Astrocyte (in vitro differentiated cells and primary cell): Measurements from ENCODE around the gene UCP2.

Experiments
- EZH2 ChIP-seq: IDR thresholded peaks from 2 replicates; pipeline ENCODE4 v1.6.1; 2012; ENCODE audit warnings: mild to moderate bottlenecking, low read length, inconsistent platforms; ENCODE audit not compliant: insufficient read depth
- TF ChIP-seq, protein P1 (sequence below): IDR thresholded peaks from 2 replicates; pipeline ENCODE4 v1.5.1; 2011; ENCODE audit warnings: low read depth, mild to moderate bottlenecking, inconsistent platforms, low read length, moderate library complexity; ENCODE audit not compliant: insufficient read depth

DNA sequence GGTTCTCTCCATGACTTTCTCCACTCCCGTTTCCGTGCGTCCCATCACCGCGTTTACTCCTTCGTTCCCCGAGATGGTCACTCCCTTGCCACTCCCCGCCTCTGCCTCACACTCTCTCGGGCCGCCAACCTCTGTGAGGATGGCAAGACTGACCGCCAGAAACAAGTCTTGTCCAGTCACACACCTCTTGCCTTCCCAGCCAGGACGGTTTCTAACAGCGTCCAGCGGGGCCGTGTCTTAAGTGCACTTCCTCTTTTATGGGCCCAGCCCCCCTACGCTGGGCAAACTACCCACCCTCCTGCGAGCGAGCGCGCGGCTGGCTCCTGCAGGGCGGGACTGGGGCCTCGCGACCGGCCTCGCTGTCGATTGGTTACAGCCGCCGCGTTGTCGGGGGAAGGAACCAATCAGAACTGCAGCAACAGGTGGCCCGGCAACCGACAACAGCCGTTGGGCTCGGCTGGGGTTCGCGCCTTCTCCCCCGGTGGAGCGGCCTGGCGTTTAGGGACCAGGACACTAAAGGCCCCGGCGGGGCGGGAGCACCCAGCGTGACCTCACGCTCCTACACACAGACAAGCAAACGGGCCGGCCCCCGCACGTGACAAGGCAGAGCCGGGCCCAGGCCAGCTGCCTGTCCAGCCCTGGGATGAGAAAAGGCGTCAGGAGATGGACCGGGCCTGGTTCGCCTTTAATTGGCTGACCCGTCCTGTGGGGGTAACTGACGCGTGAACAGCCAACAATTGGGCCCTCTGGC lies 522 bp upstream of the UCP2 start:
- TF ChIP-seq, protein P1, sequence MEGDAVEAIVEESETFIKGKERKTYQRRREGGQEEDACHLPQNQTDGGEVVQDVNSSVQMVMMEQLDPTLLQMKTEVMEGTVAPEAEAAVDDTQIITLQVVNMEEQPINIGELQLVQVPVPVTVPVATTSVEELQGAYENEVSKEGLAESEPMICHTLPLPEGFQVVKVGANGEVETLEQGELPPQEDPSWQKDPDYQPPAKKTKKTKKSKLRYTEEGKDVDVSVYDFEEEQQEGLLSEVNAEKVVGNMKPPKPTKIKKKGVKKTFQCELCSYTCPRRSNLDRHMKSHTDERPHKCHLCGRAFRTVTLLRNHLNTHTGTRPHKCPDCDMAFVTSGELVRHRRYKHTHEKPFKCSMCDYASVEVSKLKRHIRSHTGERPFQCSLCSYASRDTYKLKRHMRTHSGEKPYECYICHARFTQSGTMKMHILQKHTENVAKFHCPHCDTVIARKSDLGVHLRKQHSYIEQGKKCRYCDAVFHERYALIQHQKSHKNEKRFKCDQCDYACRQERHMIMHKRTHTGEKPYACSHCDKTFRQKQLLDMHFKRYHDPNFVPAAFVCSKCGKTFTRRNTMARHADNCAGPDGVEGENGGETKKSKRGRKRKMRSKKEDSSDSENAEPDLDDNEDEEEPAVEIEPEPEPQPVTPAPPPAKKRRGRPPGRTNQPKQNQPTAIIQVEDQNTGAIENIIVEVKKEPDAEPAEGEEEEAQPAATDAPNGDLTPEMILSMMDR = no peak
- TF ChIP-seq EZH2 = no peak
